Endometrial microvascular endothelial cells (primary cell): ENCODE results near the gene PRSS33. TPM values are rescaled to one million over a fixed set of nuclear protein-coding genes. Genes with fewer than 3 reads are reported as not detected.

ENCODE experiments used
- total RNA-seq: library from RNA; depleted of rRNA; stranded (reverse); fragments of >200 nt; gene quantifications from one replicate; pipeline ENCODE4 v1.2.3, GENCODE V29; 2015; ENCODE audit errors: inconsistent ontology term

Gene PRSS33
- total RNA-seq, 1 donor from 2014 or later, result not detected

Other genes starting within 250 kb of the PRSS33 start
- 15.5 TPM for gene PDPK1, start 249.5 kb downstream of the PRSS33 start, total RNA-seq
- 34.8 TPM for gene KCTD5, start 105.0 kb downstream of the PRSS33 start, total RNA-seq
- not detected for gene PRSS27, start 67.3 kb downstream of the PRSS33 start, total RNA-seq
- 69.5 TPM for gene SRRM2, start 34.9 kb downstream of the PRSS33 start, total RNA-seq
- gene ELOB, start 10.3 kb downstream of the PRSS33 start, total RNA-seq, result 108 TPM
- gene PRSS41, start 10.9 kb upstream of the PRSS33 start, total RNA-seq, result not detected
- gene PRSS21, start 29.7 kb upstream of the PRSS33 start, total RNA-seq, result 1.0 TPM
- gene ZG16B, start 42.7 kb upstream of the PRSS33 start, total RNA-seq, result not detected
- gene PRSS22, start 70.6 kb upstream of the PRSS33 start, total RNA-seq, result not detected
- 44.1 TPM for gene FLYWCH2, start 95.7 kb upstream of the PRSS33 start, total RNA-seq
- 42.6 TPM for gene FLYWCH1, start 124.4 kb upstream of the PRSS33 start, total RNA-seq
- gene KREMEN2, start 176.7 kb upstream of the PRSS33 start, total RNA-seq, result not detected
- 27.3 TPM for gene PAQR4, start 181.8 kb upstream of the PRSS33 start, total RNA-seq
- gene PKMYT1, start 192.9 kb upstream of the PRSS33 start, total RNA-seq, result 32.3 TPM
- not detected for gene CLDN9, start 225.4 kb upstream of the PRSS33 start, total RNA-seq
- gene CLDN6, start 230.6 kb upstream of the PRSS33 start, total RNA-seq, result not detected
- gene TNFRSF12A, start 232.8 kb upstream of the PRSS33 start, total RNA-seq, result 263 TPM
- 13.2 TPM for gene HCFC1R1, start 236.4 kb upstream of the PRSS33 start, total RNA-seq
- 23.8 TPM for gene THOC6, start 236.5 kb upstream of the PRSS33 start, total RNA-seq
- gene BICDL2, start 249.4 kb upstream of the PRSS33 start, total RNA-seq, result not detected